Sigmoid colon (tissue), 7 donors: ENCODE data around the gene CARMIL3. TPM values are rescaled to one million over a fixed set of nuclear protein-coding genes. Genes with fewer than 3 reads are reported as not detected.
A peak's percentile ranks its signal among the peaks of the same experiment; 100 is the strongest.
"Not testable (repeated sequence)": the region's sequence is repeated elsewhere in the genome, so short reads cannot be mapped to it uniquely, and the experiment has no call there.

Source experiments
- DNase-seq: peaks from one replicate; pipeline ENCODE4 v3.0.0-alpha.2; 2019
- H3K27ac ChIP-seq, 4 donors: fragments of 200-600 bp; sonication (generic); one replicate each; pipeline ENCODE4 v1.5.1; 2016 to 2019; ENCODE audit warnings: mild to moderate bottlenecking in 1 of 4
- H3K27me3 ChIP-seq, 3 donors: fragments of 200-600 bp; sonication (generic); one replicate each; pipeline ENCODE4 v1.5.1; 2019; ENCODE audit warnings: mild to moderate bottlenecking in 1 of 3
- H3K36me3 ChIP-seq, 4 donors: fragments of 200-600 bp; sonication (generic); one replicate each; pipeline ENCODE4 v1.5.1; 2016 to 2019
- H3K4me1 ChIP-seq, 4 donors: fragments of 200-600 bp; sonication (generic); one replicate each; pipeline ENCODE4 v1.5.1; 2017 to 2019
- H3K4me3 ChIP-seq, 4 donors: fragments of 200-600 bp; sonication (generic); one replicate each; pipeline ENCODE4 v1.5.1; 2017 to 2019; ENCODE audit warnings: mild to moderate bottlenecking in 2 of 4, moderate library complexity in 1 of 4
- H3K9me3 ChIP-seq, 4 donors: fragments of 200-600 bp in 3 of 4; sonication (generic) in 3 of 4; one replicate each; pipeline versions ENCODE4 v1.5.1 to v1.6.1; 2013 to 2019
- EP300 ChIP-seq, 4 donors: sonication (generic); formaldehyde crosslinking; IDR thresholded peaks; one replicate each; pipeline ENCODE4 v1.6.1; 2017; ENCODE audit warnings: antibody characterized with exemption in 4 of 4
- POLR2A ChIP-seq, 2 donors: fragments of 450-650 bp; IDR thresholded peaks; one replicate each; pipeline ENCODE4 v1.6.1; 2016; ENCODE audit warnings: antibody characterized with exemption in 2 of 2, mild to moderate bottlenecking in 2 of 2, moderate library complexity in 2 of 2
- POLR2AphosphoS5 ChIP-seq, 4 donors: sonication (generic); formaldehyde crosslinking; IDR thresholded peaks; one replicate each; pipeline ENCODE4 v1.6.1; 2017; ENCODE audit warnings: antibody characterized with exemption in 4 of 4
- WGBS, 2 donors: extraction: QIAGEN DNeasy Blood & Tissue Kit; methylation state at CpG; one replicate each; pipeline ENCODE4 v1.1.7; 2013; 5-methylcytosine and 5-hydroxymethylcytosine counted together
- intact Hi-C: fragments of 100-400 bp; cut with DNase I; formaldehyde crosslinking; loops from one replicate; pipeline ENCODE4 v1.15.1; 2023
- polyA plus RNA-seq, 3 donors: library from polyadenylated mRNA; stranded (reverse); fragments of 200-250 nt; gene quantifications; one replicate each; pipeline ENCODE4 v1.2.3, GENCODE V29; 2013
- total RNA-seq, 4 donors: library from RNA; depleted of rRNA; stranded (reverse); fragments of >200 nt; gene quantifications; one replicate each; pipeline ENCODE4 v1.1.0, GENCODE V29; 2016
- TF ChIP-seq, protein P1 (sequence below), 4 experiments: fragments of 450-650 bp in 3 of 4; fragments of 200-600 bp in 1 of 4; IDR thresholded peaks; one replicate each; pipeline ENCODE4 v1.5.1; 2016 to 2019; ENCODE audit warnings: antibody characterized with exemption in 4 of 4, mild to moderate bottlenecking in 3 of 4, moderate library complexity in 2 of 4
- donor health status: healthy with polysubstance abuse.
- donor health status: Bipolar disorder and iron deficiency.
- donor health status: healthy.

CARMIL3 gene
- total and polyA plus RNA-seq, 7 donors = under 0.01 to 3.3 (median 0.23) TPM

DNA sequence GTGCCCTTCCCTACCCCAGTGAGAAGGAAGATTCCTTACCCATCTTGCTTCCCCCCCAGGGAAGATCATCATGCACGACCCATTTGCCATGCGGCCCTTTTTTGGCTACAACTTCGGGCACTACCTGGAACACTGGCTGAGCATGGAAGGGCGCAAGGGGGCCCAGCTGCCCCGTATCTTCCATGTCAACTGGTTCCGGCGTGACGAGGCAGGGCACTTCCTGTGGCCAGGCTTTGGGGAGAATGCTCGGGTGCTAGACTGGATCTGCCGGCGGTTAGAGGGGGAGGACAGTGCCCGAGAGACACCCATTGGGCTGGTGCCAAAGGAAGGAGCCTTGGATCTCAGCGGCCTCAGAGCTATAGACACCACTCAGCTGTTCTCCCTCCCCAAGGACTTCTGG lies 51.6 kb downstream of the CARMIL3 start:
- H3K27ac ChIP-seq = no peak overlapping the region
- peaks cover 0 to under 1% (median 0%) of the 10 kb centered on the region in 4 donors for H3K4me1 ChIP-seq
- no peaks in the 10 kb centered on the region for H3K27me3 ChIP-seq
- 95% methylated on average over 13 of the region's 13 CpGs for WGBS, 2 donors
- DNase-seq = no peak
- H3K4me3 ChIP-seq = no peak overlapping the region
- H3K9me3 ChIP-seq = no peaks in the 10 kb centered on the region
- H3K36me3 ChIP-seq = peaks cover 0 to 9% (median 0%) of the 10 kb centered on the region in 4 donors
- no peak for TF ChIP-seq POLR2A (IDR thresholded peaks at IDR 0.05)
- intact Hi-C loops = no loop called here

DNA sequence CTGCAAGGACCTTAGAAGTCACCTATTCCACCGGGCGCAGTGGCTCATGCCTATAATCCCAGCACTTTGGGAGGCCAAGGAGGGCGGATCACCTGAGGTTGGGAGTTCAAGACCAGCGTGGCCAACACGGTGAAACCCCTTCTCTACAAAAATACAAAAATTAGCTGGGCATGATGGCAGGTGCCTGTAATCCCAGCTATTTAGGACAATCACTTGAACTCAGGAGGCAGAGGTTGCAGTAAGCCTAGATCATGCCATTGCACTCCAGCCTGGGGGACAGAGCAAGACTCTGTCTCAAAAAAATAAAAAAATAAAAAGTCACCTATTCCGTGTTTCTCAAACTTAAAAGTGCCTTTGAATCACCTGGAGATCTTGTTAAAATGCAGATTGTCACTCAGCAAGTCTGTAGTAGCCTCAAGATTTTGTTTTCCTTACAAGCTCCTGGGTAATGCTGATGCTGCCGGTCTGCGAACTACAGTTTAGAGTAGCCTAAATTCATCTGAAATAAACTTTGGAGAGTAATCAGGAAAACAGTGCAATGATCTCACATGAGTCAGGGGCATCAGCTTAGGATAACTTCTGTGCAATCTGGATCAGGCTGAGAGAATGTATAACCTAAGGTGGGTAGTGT lies 53.9 kb downstream of the CARMIL3 start:
- H3K9me3 ChIP-seq, DNase-seq, H3K27me3 ChIP-seq, H3K4me1 ChIP-seq, H3K4me3 ChIP-seq, H3K36me3 ChIP-seq, H3K27ac ChIP-seq: not testable (repeated sequence)
- intact Hi-C loops = loop anchor here (5.0 kb wide), 1 partner anchor 93 kb away; no protein-coding TSS in a partner anchor
- WGBS, 2 donors = 91 to 93% methylated on average over 8 of the region's 8 CpGs

GRCh38 chr14:24106672-24107271 lies 55.0 kb downstream of the CARMIL3 start:
- TF ChIP-seq, protein P1, sequence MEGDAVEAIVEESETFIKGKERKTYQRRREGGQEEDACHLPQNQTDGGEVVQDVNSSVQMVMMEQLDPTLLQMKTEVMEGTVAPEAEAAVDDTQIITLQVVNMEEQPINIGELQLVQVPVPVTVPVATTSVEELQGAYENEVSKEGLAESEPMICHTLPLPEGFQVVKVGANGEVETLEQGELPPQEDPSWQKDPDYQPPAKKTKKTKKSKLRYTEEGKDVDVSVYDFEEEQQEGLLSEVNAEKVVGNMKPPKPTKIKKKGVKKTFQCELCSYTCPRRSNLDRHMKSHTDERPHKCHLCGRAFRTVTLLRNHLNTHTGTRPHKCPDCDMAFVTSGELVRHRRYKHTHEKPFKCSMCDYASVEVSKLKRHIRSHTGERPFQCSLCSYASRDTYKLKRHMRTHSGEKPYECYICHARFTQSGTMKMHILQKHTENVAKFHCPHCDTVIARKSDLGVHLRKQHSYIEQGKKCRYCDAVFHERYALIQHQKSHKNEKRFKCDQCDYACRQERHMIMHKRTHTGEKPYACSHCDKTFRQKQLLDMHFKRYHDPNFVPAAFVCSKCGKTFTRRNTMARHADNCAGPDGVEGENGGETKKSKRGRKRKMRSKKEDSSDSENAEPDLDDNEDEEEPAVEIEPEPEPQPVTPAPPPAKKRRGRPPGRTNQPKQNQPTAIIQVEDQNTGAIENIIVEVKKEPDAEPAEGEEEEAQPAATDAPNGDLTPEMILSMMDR (IDR thresholded peaks at IDR 0.05) = no peak
- TF ChIP-seq EP300 (IDR thresholded peaks at IDR 0.05) = no peak
- TF ChIP-seq POLR2AphosphoS5 (IDR thresholded peaks at IDR 0.05) = no peak
- no peak for TF ChIP-seq POLR2A (IDR thresholded peaks at IDR 0.05)
- no peaks in the 10 kb centered on the region for H3K27me3 ChIP-seq
- H3K4me1 ChIP-seq = peaks cover 0 to 9% (median 0%) of the 10 kb centered on the region in 4 donors
- no peak overlapping the region for H3K4me3 ChIP-seq
- H3K36me3 ChIP-seq = no peaks in the 10 kb centered on the region
- H3K27ac ChIP-seq = no peak overlapping the region
- 91% methylated on average over 4 of the region's 4 CpGs for WGBS, 2 donors
- no peak for DNase-seq
- intact Hi-C loops = loop anchor here (1.0 to 5.0 kb wide), 2 partner anchors 12 to 94 kb away; partner anchors contain the start of gene PCK2
- no peaks in the 10 kb centered on the region for H3K9me3 ChIP-seq

DNA sequence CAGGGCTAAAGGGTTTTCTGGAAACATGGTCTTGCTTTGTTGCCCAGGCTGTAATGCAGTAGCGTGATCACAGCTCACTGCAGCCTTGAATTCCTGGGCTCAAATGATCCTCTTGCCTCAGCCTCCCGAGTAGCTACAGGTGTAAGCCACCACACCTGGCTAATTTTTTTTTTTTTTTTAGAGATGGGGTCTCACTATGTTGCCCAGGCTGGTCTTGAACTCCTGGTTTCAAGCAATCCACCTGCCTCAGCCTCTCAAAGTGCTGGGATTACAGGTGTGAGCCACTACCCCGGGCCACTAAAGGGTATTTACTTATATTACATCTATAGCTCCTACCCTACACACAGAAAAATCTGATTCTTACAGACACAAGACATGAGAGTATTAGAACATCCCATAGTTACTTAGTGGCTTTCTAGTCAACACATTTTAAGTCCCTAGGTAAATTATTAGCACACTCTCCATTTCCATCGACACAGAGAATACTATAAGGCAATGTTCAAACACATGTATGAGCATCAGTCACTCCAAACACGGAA lies 56.6 kb downstream of the CARMIL3 start:
- H3K27ac ChIP-seq = peak overlapping the region in 1 of 4 donors; percentile 0
- no peaks in the 10 kb centered on the region for H3K36me3 ChIP-seq
- no peak for DNase-seq

DNA sequence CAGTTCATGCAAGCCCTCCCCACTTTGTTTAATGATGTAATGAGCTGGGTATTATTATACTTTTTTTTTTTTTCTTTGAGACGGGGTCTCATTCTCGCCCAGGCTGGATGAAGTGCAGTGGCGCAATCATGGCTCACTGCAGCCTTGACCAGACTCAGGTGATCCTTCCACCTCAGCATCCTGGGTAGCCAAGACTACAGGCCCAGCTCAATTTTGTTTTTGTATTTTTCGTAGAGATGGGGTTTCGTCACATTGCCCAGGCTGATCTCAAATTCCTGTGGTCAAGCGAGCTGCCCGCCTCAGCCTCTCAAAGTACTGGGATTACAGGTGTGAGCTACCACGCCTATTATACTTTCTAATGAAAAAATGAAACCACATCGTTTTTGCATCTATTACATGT lies 58.3 kb downstream of the CARMIL3 start:
- TF ChIP-seq, protein P1 (IDR thresholded peaks at IDR 0.05) = no peak
- no peak for TF ChIP-seq EP300 (IDR thresholded peaks at IDR 0.05)
- TF ChIP-seq POLR2AphosphoS5 (IDR thresholded peaks at IDR 0.05) = no peak
- TF ChIP-seq POLR2A (IDR thresholded peaks at IDR 0.05) = no peak
- Histone ChIP-seq H3K27ac (no peak overlapping the region), H3K27me3 (no peaks in the 10 kb centered on the region), H3K36me3 (no peaks in the 10 kb centered on the region), H3K4me1 (peaks cover 0 to 14% (median 5%) of the 10 kb centered on the region in 4 donors), H3K4me3 (no peak overlapping the region), H3K9me3 (no peaks in the 10 kb centered on the region)
- intact Hi-C loops = loop anchor here (10.0 kb wide), 1 partner anchor 555 kb away; the partner anchor contains the start of genes THTPA and ZFHX2
- 76 to 86% methylated on average over 9 of the region's 9 CpGs for WGBS, 2 donors
- DNase-seq = no peak

More for the DNA sequence above, 56.6 kb downstream of the CARMIL3 start:
- intact Hi-C loops = loop anchor here (1.0 to 5.0 kb wide), 2 partner anchors 50 to 96 kb away; no protein-coding TSS in a partner anchor
- Histone ChIP-seq H3K27me3 (no peaks in the 10 kb centered on the region), H3K9me3 (no peaks in the 10 kb centered on the region), H3K4me3 (no peak overlapping the region), H3K4me1 (peaks cover 0 to 12% (median 2%) of the 10 kb centered on the region in 4 donors)
- TF ChIP-seq POLR2AphosphoS5 (IDR thresholded peaks at IDR 0.05) (no peak), EP300 (IDR thresholded peaks at IDR 0.05) (no peak)
- TF ChIP-seq, protein P1 (IDR thresholded peaks at IDR 0.05) = no peak
- WGBS, 2 donors = 38 to 50% methylated on average over 5 of the region's 5 CpGs
